Osteocyte (in vitro differentiated cells): ENCODE results near the gene ATIC. TPM values are rescaled to one million over a fixed set of nuclear protein-coding genes. Genes with fewer than 3 reads are reported as not detected.
A peak's percentile ranks its signal among the peaks of the same experiment; 100 is the strongest.

Source experiments
- DNase-seq: peaks from one replicate; pipeline ENCODE4 v3.0.0; 2021; ENCODE audit warnings: mixed read lengths; ENCODE audit not compliant: unreplicated experiment; ENCODE audit errors: extremely low spot score
- H3K27ac Mint-ChIP-seq: one replicate; pipeline ENCODE4 v1.8.0; 2021; ENCODE audit warnings: mild to moderate bottlenecking, mixed read lengths; ENCODE audit not compliant: unreplicated experiment
- H3K27me3 Mint-ChIP-seq: one replicate; pipeline ENCODE4 v1.8.0; 2021; ENCODE audit warnings: mixed read lengths; ENCODE audit not compliant: unreplicated experiment
- H3K36me3 Mint-ChIP-seq: one replicate; pipeline ENCODE4 v1.8.0; 2021; ENCODE audit warnings: mixed read lengths; ENCODE audit not compliant: unreplicated experiment
- H3K4me1 Mint-ChIP-seq: one replicate; pipeline ENCODE4 v1.8.0; 2021; ENCODE audit warnings: mixed read lengths; ENCODE audit not compliant: unreplicated experiment
- H3K4me3 Mint-ChIP-seq: one replicate; pipeline ENCODE4 v1.8.0; 2021; ENCODE audit warnings: mild to moderate bottlenecking, moderate library complexity, mixed read lengths; ENCODE audit not compliant: unreplicated experiment
- H3K9me3 Mint-ChIP-seq: one replicate; pipeline ENCODE4 v1.8.0; 2021; ENCODE audit warnings: mixed read lengths; ENCODE audit not compliant: unreplicated experiment
- total RNA-seq: library from RNA; stranded (reverse); gene quantifications from 2 replicates; pipeline ENCODE4 v1.2.1, GENCODE V29; 2021
- TF ChIP-seq, protein P1 (sequence below): fragments of 200-600 bp; sonication (generic); IDR thresholded peaks from 2 replicates; pipeline ENCODE4 v1.5.0; 2021; ENCODE audit warnings: antibody characterized with exemption, mild to moderate bottlenecking, moderate library complexity

The ATIC gene
- total RNA-seq, 1 donor from 2014 or later, result 89.7 TPM

- peaks cover 85% of the 10 kb centered on the region for H3K36me3 Mint-ChIP-seq
- H3K4me3 Mint-ChIP-seq, result no peak overlapping the region
- no peak for DNase-seq
- peaks cover 51% of the 10 kb centered on the region for H3K4me1 Mint-ChIP-seq
- peak overlapping the region; percentile 84 for H3K27ac Mint-ChIP-seq
- no peaks in the 10 kb centered on the region for H3K9me3 Mint-ChIP-seq
- H3K27me3 Mint-ChIP-seq, result no peaks in the 10 kb centered on the region
- TF ChIP-seq, protein P1, sequence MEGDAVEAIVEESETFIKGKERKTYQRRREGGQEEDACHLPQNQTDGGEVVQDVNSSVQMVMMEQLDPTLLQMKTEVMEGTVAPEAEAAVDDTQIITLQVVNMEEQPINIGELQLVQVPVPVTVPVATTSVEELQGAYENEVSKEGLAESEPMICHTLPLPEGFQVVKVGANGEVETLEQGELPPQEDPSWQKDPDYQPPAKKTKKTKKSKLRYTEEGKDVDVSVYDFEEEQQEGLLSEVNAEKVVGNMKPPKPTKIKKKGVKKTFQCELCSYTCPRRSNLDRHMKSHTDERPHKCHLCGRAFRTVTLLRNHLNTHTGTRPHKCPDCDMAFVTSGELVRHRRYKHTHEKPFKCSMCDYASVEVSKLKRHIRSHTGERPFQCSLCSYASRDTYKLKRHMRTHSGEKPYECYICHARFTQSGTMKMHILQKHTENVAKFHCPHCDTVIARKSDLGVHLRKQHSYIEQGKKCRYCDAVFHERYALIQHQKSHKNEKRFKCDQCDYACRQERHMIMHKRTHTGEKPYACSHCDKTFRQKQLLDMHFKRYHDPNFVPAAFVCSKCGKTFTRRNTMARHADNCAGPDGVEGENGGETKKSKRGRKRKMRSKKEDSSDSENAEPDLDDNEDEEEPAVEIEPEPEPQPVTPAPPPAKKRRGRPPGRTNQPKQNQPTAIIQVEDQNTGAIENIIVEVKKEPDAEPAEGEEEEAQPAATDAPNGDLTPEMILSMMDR, result no peak
Measured at GRCh38 chr2:215374642-215375466, 63.0 kb downstream of the ATIC start.

DNA sequence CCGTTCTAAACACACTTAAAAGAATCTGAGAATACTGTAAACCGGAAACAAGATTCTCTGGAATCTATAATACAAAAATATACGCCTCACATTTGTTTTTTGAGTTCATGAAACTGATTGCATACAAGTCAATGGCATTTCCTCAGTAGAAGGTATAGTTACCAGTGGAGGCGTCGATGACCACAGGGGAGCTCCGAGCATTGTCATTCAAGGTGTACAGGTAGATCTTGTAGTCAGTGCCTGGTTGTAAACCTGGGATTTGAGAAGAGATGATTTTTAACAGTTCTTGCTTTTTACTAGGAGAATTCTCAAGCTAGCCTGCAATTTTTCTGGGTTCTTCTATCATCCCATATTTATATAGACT, 63.6 kb downstream of the ATIC start:
- H3K4me1 Mint-ChIP-seq, result peaks cover 49% of the 10 kb centered on the region
- H3K27ac Mint-ChIP-seq, result peak overlapping the region; percentile 84
- H3K27me3 Mint-ChIP-seq, result no peaks in the 10 kb centered on the region
- DNase-seq, result no peak
- H3K36me3 Mint-ChIP-seq, result peaks cover 85% of the 10 kb centered on the region
- no peak overlapping the region for H3K4me3 Mint-ChIP-seq
- TF ChIP-seq, protein P1, result no peak
- H3K9me3 Mint-ChIP-seq, result no peaks in the 10 kb centered on the region

DNA sequence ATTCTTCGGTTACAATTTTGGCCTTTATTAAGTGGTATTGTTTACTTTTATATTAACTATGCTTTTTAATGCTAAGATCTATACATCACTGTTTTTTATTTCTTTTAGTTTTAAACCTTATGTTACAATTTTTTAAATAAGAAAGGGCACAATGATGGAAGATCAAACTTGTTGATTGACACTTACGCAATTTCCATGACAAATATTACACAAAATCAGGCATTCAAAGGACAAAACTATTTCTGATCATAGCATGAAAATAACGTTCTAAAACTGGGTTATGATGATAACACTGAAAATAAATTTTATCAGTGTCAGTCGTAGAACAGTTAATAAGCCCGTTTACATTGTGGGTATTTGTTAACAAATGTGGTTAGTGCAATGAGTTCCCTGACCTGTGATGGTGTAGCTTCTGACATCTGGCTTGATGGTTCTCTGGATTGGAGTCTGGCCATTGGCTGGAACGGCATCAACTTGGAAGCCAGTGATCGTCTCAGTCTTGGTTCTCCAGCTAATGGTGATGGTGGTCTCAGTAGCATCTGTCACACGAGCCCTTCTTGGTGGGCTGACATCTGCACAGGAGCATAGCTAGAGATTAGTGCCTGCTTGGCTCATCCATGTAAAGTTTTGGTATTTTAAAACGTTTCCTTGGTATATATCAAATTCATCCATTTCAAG, 64.4 kb downstream of the ATIC start:
- H3K4me1 Mint-ChIP-seq, result peaks cover 49% of the 10 kb centered on the region
- TF ChIP-seq, protein P1, result no peak
- no peak overlapping the region for H3K4me3 Mint-ChIP-seq
- H3K27ac Mint-ChIP-seq, result peak overlapping the region; percentile 84
- no peaks in the 10 kb centered on the region for H3K27me3 Mint-ChIP-seq
- H3K9me3 Mint-ChIP-seq, result no peaks in the 10 kb centered on the region
- no peak for DNase-seq
- peaks cover 85% of the 10 kb centered on the region for H3K36me3 Mint-ChIP-seq

DNA sequence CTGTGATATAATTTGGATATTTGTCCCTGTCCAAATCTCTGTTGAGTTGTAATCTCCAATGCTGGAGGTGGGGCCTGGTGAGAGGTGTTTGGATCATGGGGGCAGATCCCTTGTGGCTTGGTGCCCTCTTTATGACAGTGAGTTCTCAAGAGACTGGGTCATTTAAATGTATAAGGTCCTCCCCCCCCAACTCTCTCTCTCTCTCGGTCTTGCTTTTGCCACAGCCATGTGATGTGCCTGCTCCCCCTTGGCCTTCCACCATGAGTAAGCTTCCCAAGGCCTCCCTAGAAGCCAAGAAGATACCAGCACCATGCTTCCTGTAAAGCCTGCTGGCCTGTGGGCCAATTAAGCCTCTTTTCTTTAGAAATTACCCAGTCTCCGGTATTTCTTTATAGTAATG, 65.4 kb downstream of the ATIC start:
- DNase-seq, result no peak
- Mint-ChIP-seq H3K27ac (peak overlapping the region; percentile 69), H3K27me3 (no peaks in the 10 kb centered on the region), H3K36me3 (peaks cover 87% of the 10 kb centered on the region), H3K4me1 (peaks cover 49% of the 10 kb centered on the region), H3K9me3 (no peaks in the 10 kb centered on the region), H3K4me3 (no peak overlapping the region)
- TF ChIP-seq, protein P1, result no peak

- Mint-ChIP-seq H3K36me3 (peaks cover 91% of the 10 kb centered on the region), H3K27me3 (no peaks in the 10 kb centered on the region), H3K4me1 (peaks cover 55% of the 10 kb centered on the region), H3K27ac (peak overlapping the region; percentile 64), H3K4me3 (no peak overlapping the region), H3K9me3 (no peaks in the 10 kb centered on the region)
- TF ChIP-seq, protein P1, result no peak
- no peak for DNase-seq
Measured at GRCh38 chr2:215378045-215378444, 66.2 kb downstream of the ATIC start.
